Stimulated activated CD8-positive, alpha-beta memory T cell treated with anti-CD3 and anti-CD28 coated beads, Interleukin-12 subunit alpha, Interleukin-12 subunit beta, amount 100 ng/mL, for 24 hours (primary cell): ENCODE data around the gene HOXA9.

Source experiments
- DNase-seq: peaks from one replicate; pipeline ENCODE4 v3.0.0-alpha.2; 2020; ENCODE audit errors: extremely low read depth

HOXA9 gene

DNA sequence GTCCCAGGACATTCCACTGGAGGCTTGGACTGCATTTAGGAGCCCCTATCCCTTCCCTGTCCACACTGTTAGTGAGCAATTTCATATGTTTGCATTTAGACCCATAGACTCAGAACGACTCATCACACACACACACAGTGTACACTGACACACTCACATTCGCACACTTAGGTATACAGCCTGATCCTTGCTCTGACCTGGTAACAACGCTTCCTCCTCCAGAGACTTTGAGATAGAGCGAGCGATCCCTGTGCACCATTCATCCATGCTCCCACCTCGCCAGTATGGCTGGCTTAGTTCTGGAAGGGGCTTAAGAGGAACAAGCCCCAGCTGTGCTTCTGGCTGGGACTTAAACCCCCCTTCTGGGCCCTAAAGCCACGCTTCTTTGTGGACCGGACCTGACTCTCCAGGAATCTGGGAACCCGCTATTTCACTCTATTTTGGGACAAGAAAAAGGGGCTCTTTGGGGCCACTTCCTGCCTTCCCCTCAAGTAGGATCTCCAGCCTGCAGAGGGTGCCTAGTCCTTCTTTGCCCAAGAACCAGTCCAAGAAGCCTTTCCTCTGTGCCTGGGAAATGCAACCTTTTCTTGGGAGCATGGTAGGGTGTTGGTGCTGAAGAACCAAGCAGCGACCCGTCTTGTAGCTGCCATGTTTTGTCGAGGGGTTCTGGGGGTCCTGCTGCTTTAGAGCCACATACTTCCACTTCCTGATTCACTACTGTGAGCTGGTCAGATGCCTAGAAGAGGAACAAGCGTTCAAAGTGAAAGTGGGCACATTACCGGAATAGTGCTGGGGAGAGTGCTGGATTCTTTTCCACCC, 35.6 kb upstream of the HOXA9 start:
- DNase-seq, result no peak

DNA sequence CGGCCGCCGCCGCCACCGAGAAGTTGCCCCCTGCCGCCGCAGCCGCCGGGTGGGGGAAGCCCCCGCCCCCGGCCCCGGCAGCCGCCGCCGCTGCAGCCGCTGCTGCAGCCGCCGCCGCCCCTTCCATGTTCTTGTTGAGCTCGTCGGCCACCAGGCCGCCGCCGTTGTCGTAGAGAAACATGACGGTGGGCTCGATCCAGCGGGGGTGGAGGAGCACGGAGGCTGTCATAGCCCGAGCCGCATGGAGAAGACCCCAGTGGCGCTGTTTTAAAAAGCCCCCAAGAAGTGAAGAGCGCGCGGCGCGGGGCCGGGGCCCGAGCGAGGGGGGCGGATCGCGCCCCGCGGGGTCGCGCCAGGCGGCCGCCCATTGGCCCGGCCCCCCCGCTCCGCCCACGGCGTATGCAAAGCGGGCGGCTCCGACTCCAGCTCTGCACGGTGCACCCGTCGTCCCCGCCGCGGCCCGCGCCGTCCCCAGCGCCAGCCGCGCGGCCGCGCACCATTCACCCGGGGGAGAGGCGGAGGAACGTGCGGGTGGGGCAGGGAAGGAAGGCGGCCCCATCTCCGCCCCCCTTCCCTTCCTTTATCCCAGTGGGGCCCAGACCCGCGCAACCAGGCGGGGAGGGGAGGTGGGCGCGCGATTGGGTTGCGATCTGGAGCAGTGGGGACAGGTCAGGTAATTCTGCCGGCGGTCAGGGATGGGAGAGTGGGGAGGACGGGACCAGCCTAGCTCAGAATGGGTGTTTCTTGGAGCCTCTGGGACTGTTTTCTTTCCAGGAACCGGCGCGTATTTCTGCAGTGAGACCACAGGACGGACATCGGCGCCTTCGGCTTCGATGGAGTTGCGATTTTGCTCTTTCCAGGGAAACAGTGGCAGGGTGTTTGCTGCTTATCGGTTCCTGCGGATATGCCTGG, 34.8 kb upstream of the HOXA9 start, which contains the start of gene HOXA13:
Gene HOXA13 (minus strand): TSS at position 243 of the 912 bp plus-strand sequence. CDS start 14 bp downstream, at position 229.
- DNase-seq, result no peak

DNA sequence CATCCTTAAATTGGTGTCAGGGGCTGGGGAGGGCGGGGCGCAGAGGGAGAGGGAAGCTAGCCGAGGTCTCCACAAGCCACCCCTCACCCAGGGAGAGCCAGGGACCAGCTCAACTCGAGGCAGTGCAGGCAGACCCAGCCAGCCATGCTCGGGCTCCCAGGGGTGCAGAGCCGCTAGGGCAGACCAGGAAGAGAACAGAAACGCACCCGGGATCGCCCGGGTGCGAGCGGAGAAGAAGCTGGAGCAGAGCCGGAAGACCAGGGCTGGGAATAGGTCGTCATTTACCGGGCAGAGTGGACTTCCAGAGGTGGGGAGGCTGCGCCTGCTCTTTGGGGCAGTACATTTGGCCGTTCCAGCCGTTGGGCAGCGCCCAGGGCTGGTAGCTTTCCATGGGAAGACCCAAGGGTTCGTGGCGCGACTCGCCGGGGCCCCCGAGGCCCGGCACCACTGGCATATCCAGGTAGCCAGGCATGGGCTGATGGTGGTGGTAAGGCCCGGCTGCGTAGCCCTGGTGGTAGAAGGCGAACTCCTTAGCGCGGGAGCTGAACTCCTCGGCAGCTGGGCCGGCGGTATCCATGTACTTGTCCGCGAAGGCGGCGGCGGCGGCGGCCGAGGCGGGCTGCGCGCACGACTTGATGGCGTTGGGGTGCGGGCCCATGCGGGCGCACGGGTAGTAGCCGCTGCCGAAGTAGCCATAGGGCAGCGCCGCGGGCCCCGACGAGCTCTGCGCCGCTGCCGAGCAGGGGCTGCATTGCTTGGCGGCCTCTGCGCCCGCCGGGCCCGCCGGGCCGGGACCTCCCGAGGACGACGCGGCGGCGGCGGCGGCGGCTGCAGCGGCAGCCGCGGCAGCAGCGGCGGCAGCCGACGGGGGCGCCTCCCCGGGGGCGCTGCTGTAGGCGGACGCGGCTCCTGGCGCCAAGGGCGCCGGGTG, 33.8 kb upstream of the HOXA9 start:
- no peak for DNase-seq

DNA sequence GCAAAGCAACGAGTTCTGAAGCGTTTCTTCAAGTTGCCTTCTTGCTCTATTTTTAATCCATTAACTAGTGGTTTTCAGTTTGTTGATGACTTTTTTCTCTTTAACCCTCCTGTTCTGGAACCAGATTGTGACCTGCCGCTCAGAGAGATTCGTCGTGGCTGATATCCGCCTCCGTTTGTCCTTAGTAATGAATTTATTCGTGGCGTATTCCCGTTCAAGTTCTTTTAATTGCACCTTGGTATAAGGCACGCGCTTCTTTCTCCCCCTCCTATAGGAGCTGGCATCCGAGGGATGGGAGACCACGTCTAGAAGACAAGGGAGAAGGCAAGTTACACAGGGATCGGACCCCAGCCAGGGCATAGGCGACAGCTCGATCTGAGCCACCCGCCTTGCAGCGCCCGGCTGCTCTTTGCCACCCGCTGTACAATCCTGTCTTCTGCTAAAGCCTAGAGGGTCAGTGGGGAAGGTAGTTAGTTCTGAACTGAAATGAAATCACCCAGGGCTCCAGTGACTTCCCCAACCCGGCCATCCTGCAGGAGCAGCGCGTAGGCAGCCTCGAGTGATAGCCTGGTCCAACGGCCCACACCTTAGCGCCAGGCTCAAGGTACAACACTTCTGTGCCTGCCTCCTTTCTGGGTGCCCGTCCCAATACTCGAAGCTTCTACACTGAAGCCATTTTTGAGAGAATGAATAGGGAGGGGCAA, 33.0 kb upstream of the HOXA9 start:
- no peak for DNase-seq

DNA sequence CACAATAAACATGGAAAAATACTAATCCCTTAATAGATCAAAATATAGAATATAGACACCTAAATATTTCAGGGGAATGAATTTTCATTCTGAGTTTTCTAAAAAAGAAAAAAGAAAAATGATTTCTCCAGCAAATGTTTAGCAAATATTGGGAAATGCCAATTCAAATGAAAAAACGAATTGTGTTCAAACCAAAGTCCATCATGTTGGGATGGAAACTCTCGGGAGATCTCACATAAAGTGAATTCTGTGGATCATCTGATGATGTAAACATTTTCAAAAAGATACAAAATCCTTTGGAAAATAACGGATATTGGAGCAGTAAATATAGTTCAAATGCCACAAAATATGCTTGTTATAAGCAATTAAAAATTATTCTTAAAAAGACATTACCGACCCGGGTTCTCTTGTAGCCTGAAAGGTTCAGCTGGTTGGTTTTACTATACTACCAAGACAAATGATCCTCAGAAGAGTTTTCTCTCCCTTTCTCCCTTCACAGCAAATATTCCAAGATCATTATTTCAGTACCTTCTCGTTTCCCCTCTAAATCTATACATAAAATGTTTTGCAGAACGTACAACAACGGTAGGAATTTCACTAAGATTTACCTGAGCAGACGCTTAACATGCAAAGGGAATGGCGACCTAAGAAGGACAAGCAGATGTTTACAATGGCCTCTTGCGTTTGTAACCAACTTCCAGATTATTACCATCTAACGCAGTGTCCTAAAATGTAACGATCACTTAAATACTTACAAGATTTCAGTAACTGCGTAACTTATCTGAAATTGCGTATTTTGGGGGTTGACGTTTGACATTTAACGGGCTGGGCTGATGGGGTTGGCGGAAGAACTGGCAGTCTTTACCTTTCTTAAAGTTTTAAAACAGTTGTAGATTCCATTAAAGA, 32.1 kb upstream of the HOXA9 start:
- DNase-seq, result no peak

DNA sequence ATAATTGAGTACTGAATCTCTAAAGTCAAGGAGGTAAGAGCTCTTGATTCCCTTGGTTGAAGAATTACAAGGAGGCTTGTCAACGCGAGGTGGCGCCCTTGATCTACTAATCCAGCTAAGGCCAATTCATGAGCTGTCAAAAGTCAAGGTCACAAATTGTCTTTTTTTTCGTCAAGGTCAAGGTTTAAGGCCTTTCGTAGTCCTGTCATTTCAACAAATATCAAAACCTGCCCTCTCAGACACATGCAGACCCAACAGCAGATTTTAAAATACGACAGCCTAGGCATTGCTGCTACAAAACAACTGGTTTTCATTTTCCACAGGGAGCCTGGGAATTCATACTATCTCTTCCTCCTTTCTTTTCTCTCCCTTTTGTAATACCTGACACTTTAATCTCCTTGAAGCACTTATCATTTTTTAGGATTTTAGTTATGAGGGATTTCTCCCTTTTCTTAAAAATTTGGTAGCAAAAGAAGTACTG, 31.0 kb upstream of the HOXA9 start:
- peak; percentile 46 for DNase-seq

DNA sequence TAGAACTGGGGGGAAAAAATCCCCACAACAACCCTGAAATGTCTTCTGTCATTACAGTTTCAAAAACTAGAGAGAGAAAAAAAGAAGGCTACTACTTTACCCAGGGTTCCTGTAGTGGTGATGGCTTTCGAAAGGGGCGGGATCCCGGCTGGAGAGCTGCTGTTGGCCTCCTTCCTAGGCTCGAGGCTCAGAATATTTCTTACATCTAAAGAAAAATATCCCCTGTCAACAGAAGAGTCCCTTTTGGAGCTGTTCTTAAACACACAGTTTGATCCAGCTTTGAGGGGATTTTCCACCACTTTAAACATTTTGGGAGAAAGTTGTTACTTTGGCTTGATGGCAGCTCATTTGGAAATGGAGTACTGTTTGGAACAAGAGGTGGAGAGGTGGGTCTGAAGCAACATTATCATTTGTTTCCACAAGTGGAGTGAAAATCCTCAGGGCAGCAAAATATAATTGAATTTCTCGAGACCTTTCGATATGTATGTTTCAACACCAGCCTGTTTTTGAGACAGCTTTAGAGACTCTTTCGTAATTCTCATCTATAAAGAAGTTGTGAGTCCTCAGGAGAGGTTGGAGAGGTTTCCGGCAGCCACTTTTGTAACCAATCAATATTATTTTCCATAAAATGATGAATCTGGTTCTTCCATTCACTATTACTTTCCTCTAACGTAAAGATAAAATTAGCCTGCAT, 29.5 kb upstream of the HOXA9 start:
- no peak for DNase-seq

DNA sequence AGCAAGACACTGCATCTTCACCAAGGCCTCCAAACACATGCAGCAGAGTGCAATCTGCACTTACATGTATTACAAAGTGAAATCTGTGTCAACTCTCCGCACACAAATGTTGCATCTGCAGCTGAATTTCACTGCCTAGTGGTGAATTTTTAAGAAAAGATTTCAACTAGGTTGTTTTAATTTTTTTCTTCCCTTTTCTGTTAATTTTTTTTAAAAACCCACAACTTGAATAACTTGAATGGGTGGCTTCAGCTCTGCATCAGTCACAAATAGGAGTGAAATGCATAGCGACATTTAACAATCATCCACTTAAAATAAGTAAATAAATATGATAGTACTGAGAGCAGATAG, 28.6 kb upstream of the HOXA9 start:
- no peak for DNase-seq

DNA sequence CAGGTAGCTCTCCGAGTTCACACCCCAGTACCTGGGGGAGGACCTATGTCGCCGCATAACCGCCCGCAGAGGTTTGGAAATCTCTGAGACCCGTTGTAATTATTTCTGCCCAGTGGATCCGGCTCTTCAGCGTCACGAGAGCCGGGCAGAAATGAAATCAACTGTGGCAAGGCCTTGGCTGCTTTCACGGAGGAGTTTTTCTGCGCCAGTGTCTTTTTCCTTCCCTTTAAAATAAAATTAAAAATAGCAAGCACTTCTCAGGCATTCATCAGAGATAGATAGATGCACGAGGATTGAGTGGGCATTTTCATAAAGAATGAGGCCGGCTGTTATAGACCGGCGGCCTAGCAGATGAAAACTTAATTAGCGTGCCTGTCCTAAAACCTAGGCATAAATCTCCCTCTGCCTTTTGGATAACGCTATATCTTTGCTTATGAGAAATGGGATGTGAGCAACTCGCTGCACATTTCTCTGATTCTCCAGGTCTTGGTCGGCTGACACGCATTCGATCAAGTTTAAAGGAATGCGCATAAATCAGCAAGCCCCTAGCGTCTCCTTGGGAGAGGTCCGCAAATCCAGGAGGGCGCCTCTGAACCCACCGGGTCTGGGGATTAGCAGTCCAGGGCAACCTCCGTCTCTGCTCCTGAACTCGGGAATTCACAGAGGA, 28.1 kb upstream of the HOXA9 start:
- DNase-seq, result no peak

DNA sequence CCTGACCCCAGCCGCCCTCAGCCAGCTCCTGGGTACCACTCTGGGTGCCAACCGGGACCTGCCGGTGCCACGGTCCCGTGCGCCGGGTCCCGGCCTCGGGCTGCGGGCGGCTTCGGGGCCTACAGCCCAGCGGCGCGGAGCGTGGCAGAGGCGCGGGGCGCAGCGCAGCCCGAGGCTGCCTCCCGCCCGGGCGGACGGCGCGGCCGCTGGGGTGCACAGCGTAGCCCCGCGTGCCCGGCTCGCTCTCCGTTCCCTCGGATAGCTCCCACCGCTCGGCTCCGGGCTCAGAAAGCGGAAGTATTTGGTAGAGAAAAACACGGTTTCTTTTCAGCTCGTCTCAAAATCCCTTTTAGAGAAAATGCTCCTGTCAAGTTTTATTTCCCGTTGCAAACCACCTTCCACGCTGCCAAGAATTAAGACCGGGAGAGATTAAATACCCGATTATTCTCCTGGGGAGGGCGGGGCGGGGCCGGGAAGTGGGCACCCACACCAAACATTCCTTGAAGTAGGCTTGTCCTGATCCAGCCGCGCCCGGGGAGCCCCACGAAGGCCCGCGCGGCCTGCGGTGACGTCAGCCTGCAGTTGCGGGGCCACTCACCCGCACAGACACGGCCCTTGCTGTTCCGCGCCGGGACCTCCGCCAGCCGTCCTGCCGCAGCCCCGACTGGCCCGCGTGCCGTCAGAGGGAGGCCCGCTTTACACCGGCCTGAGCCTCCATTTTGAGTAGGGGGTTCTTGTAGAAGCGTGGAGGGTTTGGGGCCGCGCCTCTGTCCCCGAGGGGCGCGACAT, 27.4 kb upstream of the HOXA9 start:
- DNase-seq, result no peak

DNA sequence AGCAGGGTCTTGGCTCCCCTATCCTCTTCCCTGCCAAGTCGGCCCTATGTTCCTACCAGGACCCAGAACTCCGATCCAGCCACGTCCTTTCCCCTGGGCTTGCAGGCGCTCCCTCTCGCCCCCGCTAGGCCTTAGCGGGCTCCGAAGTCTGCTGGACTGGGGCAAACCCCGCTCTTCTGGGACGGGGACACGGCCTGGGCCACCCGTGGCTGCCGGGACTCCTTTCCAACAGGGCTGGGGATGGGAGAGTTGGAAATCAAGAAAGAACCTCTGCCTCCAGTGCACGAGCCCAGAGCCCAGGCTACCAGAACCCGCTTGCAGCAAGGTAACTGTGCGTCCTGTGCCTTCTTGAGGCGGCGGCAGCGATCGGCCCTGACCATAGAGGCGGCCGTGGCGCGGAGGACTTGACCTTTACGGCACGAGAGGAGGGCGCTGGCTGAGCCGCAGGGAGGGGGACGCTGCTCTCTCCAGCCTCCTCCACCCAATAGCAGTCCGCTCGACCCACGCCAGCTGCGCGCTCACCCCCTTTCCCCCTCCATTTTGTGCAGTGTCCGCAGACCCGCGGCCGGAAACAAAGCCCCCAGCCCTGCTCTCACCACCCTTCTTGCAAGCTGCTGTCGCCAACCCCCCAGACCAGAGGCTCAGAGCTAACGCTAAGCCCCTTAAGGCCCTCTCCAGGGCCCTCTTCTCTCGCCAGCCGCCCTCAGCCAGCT, 26.7 kb upstream of the HOXA9 start:
- no peak for DNase-seq

DNA sequence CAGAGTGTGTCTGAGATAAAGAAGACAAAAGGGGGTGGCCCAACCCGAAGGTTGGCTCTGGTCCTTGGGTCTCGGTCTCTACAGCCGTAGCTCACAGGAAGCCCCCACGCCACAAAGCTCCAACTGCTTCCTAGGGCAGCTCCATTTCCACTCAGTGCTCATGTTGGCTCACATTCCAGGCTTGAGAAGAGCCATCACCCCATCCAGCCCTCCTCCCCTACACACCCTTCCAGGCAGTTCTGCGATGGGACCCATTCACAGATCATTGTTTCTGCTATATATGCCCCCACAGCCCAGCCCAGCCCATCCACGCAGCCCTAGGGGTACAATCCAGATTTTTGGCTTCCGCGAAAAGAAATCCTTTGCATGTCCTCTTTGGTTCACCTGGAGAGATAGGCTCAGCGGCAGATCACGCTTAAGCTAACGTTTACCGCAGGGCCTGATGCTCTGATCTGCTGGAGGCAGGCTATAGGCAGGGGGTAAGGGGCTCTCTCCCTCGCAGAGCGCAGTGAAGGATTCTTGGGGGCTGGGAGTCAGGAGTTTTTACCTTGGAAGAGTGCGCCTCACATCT, 25.9 kb upstream of the HOXA9 start:
- no peak for DNase-seq

DNA sequence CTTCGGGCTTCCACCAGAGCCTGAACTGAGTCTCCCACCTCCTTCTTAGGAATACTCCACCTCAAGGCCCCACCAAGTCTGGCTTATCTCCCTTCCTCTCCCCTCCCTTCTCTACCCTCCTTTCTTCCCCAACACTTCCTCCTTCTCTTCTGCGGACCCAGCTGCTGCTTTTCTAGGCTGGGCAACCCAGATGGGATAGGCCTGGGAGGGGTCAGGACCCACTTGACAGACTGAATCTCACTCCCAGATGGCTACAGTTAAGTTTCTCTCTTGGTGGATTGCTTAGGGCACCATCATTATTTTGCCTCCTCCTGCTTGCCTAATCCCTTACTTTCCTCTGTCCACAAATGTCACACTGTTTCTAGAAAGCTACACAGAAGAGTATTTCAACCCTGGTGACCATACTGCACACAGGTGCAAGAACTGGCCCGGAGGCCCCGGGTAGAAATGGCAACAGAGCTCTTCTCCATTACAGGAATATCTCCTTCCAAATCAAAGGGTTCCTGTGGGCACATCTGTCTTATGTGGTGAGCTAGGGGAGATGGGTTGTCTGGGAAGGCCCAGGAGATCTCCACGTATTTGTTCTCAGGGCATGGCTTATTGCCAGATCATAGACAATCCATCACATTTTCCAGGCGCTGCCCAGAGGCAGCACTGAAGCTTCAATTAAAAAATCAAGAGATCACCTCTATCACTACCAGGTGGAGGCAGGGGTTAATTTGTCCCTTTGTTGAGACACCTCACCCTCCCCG, 24.8 kb upstream of the HOXA9 start:
- no peak for DNase-seq

DNA sequence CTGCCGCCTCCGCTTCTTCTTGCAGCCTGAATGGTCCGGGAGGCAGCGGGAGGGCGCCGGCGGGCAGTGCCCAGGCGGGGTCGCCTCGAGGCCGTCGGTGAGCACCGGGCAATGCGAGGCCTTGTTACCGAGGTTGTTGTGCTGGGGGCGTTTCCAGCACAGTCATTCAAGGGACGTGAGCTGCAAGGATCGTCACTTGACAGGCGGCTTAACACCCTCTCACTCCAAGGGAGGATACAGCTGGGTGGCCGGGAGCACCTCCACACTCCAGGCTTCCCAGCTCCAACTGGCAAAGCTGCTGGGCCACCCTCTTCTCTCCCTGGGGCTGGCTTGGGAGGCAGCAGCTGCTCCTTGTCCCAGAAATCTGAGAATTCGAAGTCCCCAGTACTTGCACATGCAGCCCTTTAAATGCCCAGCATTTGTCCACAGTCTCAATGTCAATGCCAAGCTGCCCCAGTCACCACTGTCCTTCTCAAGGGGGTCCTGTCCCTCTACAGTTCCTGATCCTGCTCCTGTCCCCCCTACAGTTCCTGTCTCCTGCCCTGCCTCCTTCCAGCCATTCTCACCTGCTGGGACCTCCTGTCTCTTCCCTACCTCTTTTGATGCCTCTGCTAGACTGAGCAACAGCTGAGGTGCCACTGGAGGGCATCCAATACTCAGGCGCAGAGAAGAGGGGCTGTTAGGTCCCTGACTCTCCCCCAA, 24.1 kb upstream of the HOXA9 start:
- no peak for DNase-seq
